Measurements from ENCODE around the gene PLEKHG4B. TPM values are rescaled to one million over a fixed set of nuclear protein-coding genes. Genes with fewer than 3 reads are reported as not detected.
"Not testable (repeated sequence)": the region's sequence is repeated elsewhere in the genome, so short reads cannot be mapped to it uniquely, and the experiment has no call there.

PLEKHG4B gene
- total and polyA plus RNA-seq, 4 experiments from 2014 or later, result not detected

DNA sequence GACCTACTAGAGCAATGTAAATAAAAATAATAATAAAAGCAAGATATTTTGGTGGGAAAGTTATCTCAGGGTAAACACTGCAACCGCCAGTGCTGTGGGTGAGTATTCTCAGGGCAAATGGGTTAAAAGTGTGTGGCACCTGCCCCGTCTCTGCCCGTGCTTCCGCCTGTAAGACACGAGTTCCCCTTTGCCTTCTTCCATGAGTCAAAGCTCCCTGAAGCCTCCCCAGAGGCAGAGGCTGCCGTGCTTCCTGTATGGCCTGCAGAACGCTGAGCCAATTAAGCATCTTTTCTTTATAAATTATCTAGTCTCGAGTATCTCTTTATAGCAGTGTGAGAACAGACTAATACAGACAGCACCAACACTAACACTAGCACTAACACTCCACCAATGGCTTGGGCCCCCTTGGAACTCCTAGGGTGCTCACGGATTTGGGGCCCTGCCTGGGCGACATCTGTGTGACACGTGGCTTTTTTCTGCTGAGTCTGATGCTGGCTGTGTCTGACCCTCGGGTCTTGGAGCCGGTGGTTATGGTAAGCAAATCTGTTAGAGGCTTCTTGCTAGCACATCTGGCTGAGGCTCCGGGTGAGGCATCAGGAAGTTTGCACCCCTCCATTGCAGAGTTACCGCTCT, 10.6 kb downstream of the PLEKHG4B start:
- H3K4me1 Mint-ChIP-seq, result no peaks in the 10 kb centered on the region
- H3K27me3 Mint-ChIP-seq, result peaks cover 11 to 17% of the 10 kb centered on the region in 2 donors
- H3K9me3 Mint-ChIP-seq, result peaks cover 0 to 5% (median 0%) of the 10 kb centered on the region in 8 donors
- intact Hi-C loops (cut with micrococcal nuclease), result no loop called here
- POLR2A ChIA-PET (ENCODE audit: partially characterized antibody), result no interaction called here
- no peaks in the 10 kb centered on the region for H3K36me3 Mint-ChIP-seq
- no peak for DNase-seq
- H3K9me3 ChIP-seq (ENCODE audit: control insufficient read depth in 1 of 2, low read length in 2 of 2), result no peaks in the 10 kb centered on the region
- no peak overlapping the region for H3K27ac ChIP-seq (ENCODE audit: low read depth, low read length)
- CTCF ChIA-PET (ENCODE audit: partially characterized antibody), result no interaction called here
- no peak overlapping the region for H3K27ac Mint-ChIP-seq
- no peak overlapping the region for H3K4me3 ChIP-seq (ENCODE audit: low read length in 2 of 2)
- H3K27me3 ChIP-seq (ENCODE audit: insufficient read depth, low read length), result peaks cover 6% of the 10 kb centered on the region
- no peaks in the 10 kb centered on the region for H3K36me3 ChIP-seq (ENCODE audit: insufficient read depth, low read length)
- H3K4me1 ChIP-seq (ENCODE audit: insufficient read depth, low read length), result no peaks in the 10 kb centered on the region
- no peak overlapping the region for H3K4me3 Mint-ChIP-seq

DNA sequence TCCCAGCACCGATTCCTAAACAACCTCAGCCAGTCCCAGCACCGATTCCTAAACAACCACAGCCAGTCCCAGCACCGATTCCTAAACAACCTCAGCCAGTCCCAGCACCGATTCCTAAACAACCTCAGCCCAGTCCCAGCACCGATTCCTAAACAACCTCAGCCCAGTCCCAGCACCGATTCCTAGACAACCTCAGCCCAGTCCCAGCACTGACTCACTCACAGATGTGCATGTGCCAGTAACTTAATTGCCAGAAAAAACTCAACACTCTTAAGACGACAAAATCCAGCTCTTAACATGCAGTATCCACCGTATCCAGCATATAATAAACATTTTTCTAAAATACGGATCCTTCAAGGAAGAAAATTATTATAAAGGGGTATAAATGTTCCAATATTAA, 12.1 kb downstream of the PLEKHG4B start:
- H3K27ac Mint-ChIP-seq; H3K4me3 ChIP-seq (ENCODE audit: low read length in 2 of 2); H3K27me3 ChIP-seq (ENCODE audit: insufficient read depth, low read length); H3K9me3 ChIP-seq (ENCODE audit: control insufficient read depth in 1 of 2, low read length in 2 of 2); H3K4me1 ChIP-seq (ENCODE audit: insufficient read depth, low read length); CTCF ChIA-PET (ENCODE audit: partially characterized antibody); H3K4me1 Mint-ChIP-seq; H3K36me3 Mint-ChIP-seq; intact Hi-C loops (cut with micrococcal nuclease); H3K27ac ChIP-seq (ENCODE audit: low read depth, low read length); DNase-seq; H3K4me3 Mint-ChIP-seq; H3K36me3 ChIP-seq (ENCODE audit: insufficient read depth, low read length); POLR2A ChIA-PET (ENCODE audit: partially characterized antibody); H3K9me3 Mint-ChIP-seq: not testable (repeated sequence)
- H3K27me3 Mint-ChIP-seq, result peaks cover 8 to 14% of the 10 kb centered on the region in 2 donors

DNA sequence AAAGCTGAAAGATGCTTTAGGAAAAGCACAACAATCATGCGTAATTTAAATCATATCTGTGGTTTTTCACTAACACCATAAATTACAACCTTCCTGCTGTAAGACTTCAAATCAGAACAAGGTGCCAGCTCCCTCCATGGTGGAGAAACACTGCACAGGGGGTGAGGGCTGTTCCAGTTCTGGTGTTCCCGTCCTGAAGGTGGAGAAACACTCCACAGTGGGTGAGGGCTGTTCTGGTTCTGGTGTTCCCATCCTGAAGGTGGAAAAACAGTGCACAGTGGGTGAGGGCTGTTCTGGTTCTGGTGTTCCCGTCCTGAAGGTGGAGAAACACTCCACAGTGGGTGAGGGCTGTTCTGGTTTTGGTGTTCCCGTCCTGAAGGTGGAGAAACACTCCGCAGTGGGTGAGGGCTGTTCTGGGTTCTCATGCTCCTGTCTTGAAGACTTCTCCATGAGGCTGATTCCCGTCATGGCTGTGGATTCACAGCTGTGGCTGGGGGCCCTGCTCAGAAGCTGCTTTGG, 12.9 kb downstream of the PLEKHG4B start:
- Mint-ChIP-seq H3K27me3 (peaks cover 5 to 9% of the 10 kb centered on the region in 2 donors), H3K36me3 (no peaks in the 10 kb centered on the region), H3K4me3 (no peak overlapping the region), H3K27ac (no peak overlapping the region), H3K4me1 (no peaks in the 10 kb centered on the region), H3K9me3 (peaks cover 0 to 2% (median 0%) of the 10 kb centered on the region in 8 donors)
- POLR2A ChIA-PET (ENCODE audit: partially characterized antibody), result no interaction called here
- peaks cover 2% of the 10 kb centered on the region for H3K27me3 ChIP-seq (ENCODE audit: insufficient read depth, low read length)
- H3K4me1 ChIP-seq (ENCODE audit: insufficient read depth, low read length), result no peaks in the 10 kb centered on the region
- no peaks in the 10 kb centered on the region for H3K36me3 ChIP-seq (ENCODE audit: insufficient read depth, low read length)
- CTCF ChIA-PET (ENCODE audit: partially characterized antibody), result no interaction called here
- intact Hi-C loops (cut with micrococcal nuclease), result no loop called here
- H3K27ac ChIP-seq (ENCODE audit: low read depth, low read length), result no peak overlapping the region
- no peaks in the 10 kb centered on the region for H3K9me3 ChIP-seq (ENCODE audit: control insufficient read depth in 1 of 2, low read length in 2 of 2)
- no peak for DNase-seq
- no peak overlapping the region for H3K4me3 ChIP-seq (ENCODE audit: low read length in 2 of 2)

DNA sequence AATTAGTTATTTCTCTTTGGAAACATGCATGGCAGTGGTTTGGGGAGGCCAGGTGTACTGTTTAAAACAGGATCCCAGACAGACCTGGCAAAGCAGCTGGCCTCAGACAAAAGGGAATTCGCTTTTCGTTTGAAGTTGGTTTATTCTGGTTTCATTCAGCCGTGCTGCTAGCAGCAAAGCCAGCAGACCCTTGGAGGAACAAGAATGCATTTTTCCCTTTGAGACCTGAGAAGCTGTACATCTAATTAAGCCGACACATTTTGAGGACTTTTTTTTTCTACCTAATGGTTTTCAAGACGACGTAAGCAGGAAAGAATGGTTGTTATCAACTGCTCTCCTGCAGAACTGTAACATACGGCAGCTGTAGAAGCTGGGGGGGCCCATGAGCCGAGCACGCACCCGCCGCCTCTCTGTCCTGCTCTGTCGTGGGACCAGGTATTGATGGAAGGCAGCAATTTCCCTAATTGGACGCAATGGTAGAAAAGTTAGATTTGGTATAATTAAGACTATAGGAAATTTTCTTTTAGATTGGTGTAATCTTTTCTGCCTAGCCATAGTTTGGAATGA, 13.6 kb downstream of the PLEKHG4B start:
- CTCF ChIA-PET (ENCODE audit: partially characterized antibody), result no interaction called here
- intact Hi-C loops (cut with micrococcal nuclease), result no loop called here
- H3K27ac ChIP-seq (ENCODE audit: low read depth, low read length), result no peak overlapping the region
- H3K27me3 ChIP-seq (ENCODE audit: insufficient read depth, low read length), result no peaks in the 10 kb centered on the region
- Mint-ChIP-seq H3K27ac (no peak overlapping the region), H3K27me3 (peaks cover 4 to 9% of the 10 kb centered on the region in 2 donors), H3K9me3 (peaks cover 0 to 4% (median 0%) of the 10 kb centered on the region in 8 donors), H3K4me1 (no peaks in the 10 kb centered on the region), H3K36me3 (no peaks in the 10 kb centered on the region), H3K4me3 (no peak overlapping the region)
- H3K36me3 ChIP-seq (ENCODE audit: insufficient read depth, low read length), result no peaks in the 10 kb centered on the region
- POLR2A ChIA-PET (ENCODE audit: partially characterized antibody), result no interaction called here
- H3K9me3 ChIP-seq (ENCODE audit: control insufficient read depth in 1 of 2, low read length in 2 of 2), result no peaks in the 10 kb centered on the region
- H3K4me3 ChIP-seq (ENCODE audit: low read length in 2 of 2), result no peak overlapping the region
- DNase-seq, result no peak
- H3K4me1 ChIP-seq (ENCODE audit: insufficient read depth, low read length), result no peaks in the 10 kb centered on the region

DNA sequence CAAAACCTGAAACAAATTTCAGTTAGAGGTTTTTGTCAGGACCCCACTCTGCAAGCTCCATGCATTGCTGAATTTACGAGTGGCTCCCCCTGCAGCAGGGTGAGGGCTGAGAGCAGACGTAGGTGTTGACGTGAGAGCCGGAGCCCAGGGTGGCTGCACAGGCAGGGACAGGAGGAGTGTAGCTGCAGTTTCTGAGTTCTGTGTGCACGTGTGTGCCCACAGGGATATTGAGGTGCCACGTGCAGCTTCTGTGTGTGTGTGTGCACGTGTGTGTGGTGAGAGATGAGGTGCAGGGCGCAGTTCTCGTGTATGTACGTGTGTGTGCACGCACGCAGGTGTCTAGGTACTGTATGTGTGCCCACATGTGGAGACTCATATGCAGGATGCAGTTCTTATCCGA, 14.6 kb downstream of the PLEKHG4B start:
- peaks cover 0 to 4% (median 0%) of the 10 kb centered on the region in 8 donors for H3K9me3 Mint-ChIP-seq
- Histone ChIP-seq H3K9me3 (ENCODE audit: control insufficient read depth in 1 of 2, low read length in 2 of 2) (no peaks in the 10 kb centered on the region), H3K4me1 (ENCODE audit: insufficient read depth, low read length) (no peaks in the 10 kb centered on the region), H3K27me3 (ENCODE audit: insufficient read depth, low read length) (no peaks in the 10 kb centered on the region), H3K36me3 (ENCODE audit: insufficient read depth, low read length) (no peaks in the 10 kb centered on the region), H3K27ac (ENCODE audit: low read depth, low read length) (no peak overlapping the region), H3K4me3 (ENCODE audit: low read length in 2 of 2) (no peak overlapping the region)
- ChIA-PET POLR2A (ENCODE audit: partially characterized antibody) (no interaction called here), CTCF (ENCODE audit: partially characterized antibody) (no interaction called here)
- intact Hi-C loops (cut with micrococcal nuclease), result no loop called here
- no peaks in the 10 kb centered on the region for H3K4me1 Mint-ChIP-seq
- H3K27me3 Mint-ChIP-seq, result peaks cover 4 to 9% of the 10 kb centered on the region in 2 donors
- no peaks in the 10 kb centered on the region for H3K36me3 Mint-ChIP-seq
- H3K27ac Mint-ChIP-seq, result no peak overlapping the region
- no peak overlapping the region for H3K4me3 Mint-ChIP-seq
- no peak for DNase-seq

DNA sequence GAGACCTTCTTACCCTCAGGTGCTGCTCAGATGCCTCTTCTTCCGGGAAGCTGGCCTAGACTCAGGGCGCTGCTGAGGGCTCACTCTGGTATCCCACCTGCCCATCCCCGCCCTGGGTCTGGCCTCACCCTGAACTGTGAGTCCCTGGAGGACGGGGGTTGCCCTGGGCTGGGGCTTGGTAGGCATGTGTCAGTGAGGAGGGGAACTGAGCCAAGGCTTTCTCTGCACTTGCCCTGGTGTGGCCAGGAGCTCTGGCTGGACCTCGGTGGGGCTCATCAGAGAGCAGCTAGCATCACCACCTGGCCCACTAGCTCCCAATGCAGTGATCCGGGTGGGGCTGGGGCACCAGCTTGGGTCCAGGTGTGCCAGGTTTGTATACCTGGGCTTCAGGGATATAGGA, 15.6 kb downstream of the PLEKHG4B start:
- no peaks in the 10 kb centered on the region for H3K36me3 ChIP-seq (ENCODE audit: insufficient read depth, low read length)
- H3K27me3 ChIP-seq (ENCODE audit: insufficient read depth, low read length), result no peaks in the 10 kb centered on the region
- peaks cover 4 to 9% of the 10 kb centered on the region in 2 donors for H3K27me3 Mint-ChIP-seq
- no peaks in the 10 kb centered on the region for H3K4me1 Mint-ChIP-seq
- intact Hi-C loops (cut with micrococcal nuclease), result no loop called here
- no peak for DNase-seq
- H3K36me3 Mint-ChIP-seq, result no peaks in the 10 kb centered on the region
- no peak overlapping the region for H3K4me3 Mint-ChIP-seq
- no peaks in the 10 kb centered on the region for H3K9me3 ChIP-seq (ENCODE audit: control insufficient read depth in 1 of 2, low read length in 2 of 2)
- no peaks in the 10 kb centered on the region for H3K4me1 ChIP-seq (ENCODE audit: insufficient read depth, low read length)
- no peak overlapping the region for H3K4me3 ChIP-seq (ENCODE audit: low read length in 2 of 2)
- ChIA-PET POLR2A (ENCODE audit: partially characterized antibody) (no interaction called here), CTCF (ENCODE audit: partially characterized antibody) (no interaction called here)
- H3K27ac ChIP-seq (ENCODE audit: low read depth, low read length), result no peak overlapping the region
- H3K27ac Mint-ChIP-seq, result no peak overlapping the region
- peaks cover 0 to 4% (median 0%) of the 10 kb centered on the region in 8 donors for H3K9me3 Mint-ChIP-seq

DNA sequence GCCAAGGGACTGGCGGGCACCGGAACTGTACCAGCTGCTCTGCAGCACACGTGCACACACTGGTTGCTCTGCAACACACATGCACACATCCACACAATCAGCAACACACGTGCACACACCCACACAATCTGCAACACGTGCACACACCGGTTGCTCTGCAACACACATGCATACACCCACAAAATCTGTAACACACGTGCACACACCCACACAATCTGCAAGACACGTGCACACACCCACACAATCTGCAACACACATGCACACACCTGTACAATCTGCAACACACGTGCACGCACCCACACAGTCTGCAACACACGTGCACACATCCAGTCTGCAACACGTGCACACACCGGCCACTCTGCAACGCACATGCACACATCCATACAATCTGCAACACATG, 17.9 kb downstream of the PLEKHG4B start:
- Histone ChIP-seq H3K4me1 (ENCODE audit: insufficient read depth, low read length) (no peaks in the 10 kb centered on the region), H3K27me3 (ENCODE audit: insufficient read depth, low read length) (no peaks in the 10 kb centered on the region), H3K9me3 (ENCODE audit: control insufficient read depth in 1 of 2, low read length in 2 of 2) (no peaks in the 10 kb centered on the region), H3K4me3 (ENCODE audit: low read length in 2 of 2) (no peak overlapping the region), H3K27ac (ENCODE audit: low read depth, low read length) (no peak overlapping the region), H3K36me3 (ENCODE audit: insufficient read depth, low read length) (no peaks in the 10 kb centered on the region)
- Mint-ChIP-seq H3K27me3 (peaks cover 6 to 12% of the 10 kb centered on the region in 2 donors), H3K36me3 (no peaks in the 10 kb centered on the region), H3K4me1 (no peaks in the 10 kb centered on the region), H3K4me3 (no peak overlapping the region), H3K9me3 (peaks cover 0 to 2% (median 0%) of the 10 kb centered on the region in 8 donors), H3K27ac (no peak overlapping the region)
- DNase-seq, result no peak
- ChIA-PET CTCF (ENCODE audit: partially characterized antibody) (no interaction called here), POLR2A (ENCODE audit: partially characterized antibody) (no interaction called here)
- intact Hi-C loops (cut with micrococcal nuclease), result no loop called here

Data from CD4-positive, alpha-beta memory T cell (primary cell).